ENCODE measurements around the gene GXYLT1. TPM values are rescaled to one million over a fixed set of nuclear protein-coding genes. Genes with fewer than 3 reads are reported as not detected.

Gene GXYLT1
- total RNA-seq, 6 experiments from 2014 or later, result 11.2 to 14.1 (median 13.2) TPM

- Mint-ChIP-seq H3K4me3 (peak overlapping the region; percentile 39), H3K27ac (peak overlapping the region; percentile 48; the same call in 1 of the 2 replicates)
- no peak for TF ChIP-seq CTCF (IDR thresholded peaks at IDR 0.05)
Measured at GRCh38 chr12:42090899-42091298, 53.8 kb downstream of the GXYLT1 start.

GRCh38 chr12:42086031-42086430 lies 58.6 kb downstream of the GXYLT1 start:
- peaks cover 1% of the 10 kb centered on the region; the same call in 1 of the 2 replicates for H3K27me3 Mint-ChIP-seq (ENCODE audit: insufficient read depth)
- no peak overlapping the region for H3K27ac Mint-ChIP-seq
- H3K4me1 Mint-ChIP-seq (ENCODE audit: low read depth), result peaks cover 43% of the 10 kb centered on the region
- H3K36me3 Mint-ChIP-seq (ENCODE audit: low read depth), result peaks cover 22% of the 10 kb centered on the region
- no peak for TF ChIP-seq CTCF (IDR thresholded peaks at IDR 0.05)
- peak; percentile 21 for DNase-seq
- H3K9me3 Mint-ChIP-seq, result no peaks in the 10 kb centered on the region
- no peak overlapping the region for H3K4me3 Mint-ChIP-seq

More at GRCh38 chr12:42090899-42091298, 53.8 kb downstream of the GXYLT1 start:
- Mint-ChIP-seq H3K27me3 (ENCODE audit: insufficient read depth) (no peaks in the 10 kb centered on the region; the same call in 1 of the 2 replicates), H3K36me3 (ENCODE audit: low read depth) (peaks cover 11% of the 10 kb centered on the region), H3K4me1 (ENCODE audit: low read depth) (peaks cover 58% of the 10 kb centered on the region), H3K9me3 (no peaks in the 10 kb centered on the region)
- DNase-seq, result peak; percentile 57

- Mint-ChIP-seq H3K27ac (no peak overlapping the region), H3K4me3 (no peak overlapping the region), H3K27me3 (ENCODE audit: insufficient read depth) (peaks cover 1% of the 10 kb centered on the region; the same call in 1 of the 2 replicates), H3K36me3 (ENCODE audit: low read depth) (peaks cover 22% of the 10 kb centered on the region), H3K4me1 (ENCODE audit: low read depth) (peaks cover 39% of the 10 kb centered on the region), H3K9me3 (no peaks in the 10 kb centered on the region)
- DNase-seq, result no peak
- TF ChIP-seq CTCF (IDR thresholded peaks at IDR 0.05), result no peak
Measured at GRCh38 chr12:42085594-42085993, 59.1 kb downstream of the GXYLT1 start.

GRCh38 chr12:42084522-42084921 lies 60.2 kb downstream of the GXYLT1 start:
- Mint-ChIP-seq H3K27ac (peak overlapping the region; percentile 51), H3K27me3 (ENCODE audit: insufficient read depth) (peaks cover 1% of the 10 kb centered on the region; the same call in 1 of the 2 replicates), H3K36me3 (ENCODE audit: low read depth) (peaks cover 15% of the 10 kb centered on the region), H3K4me3 (no peak overlapping the region), H3K4me1 (ENCODE audit: low read depth) (peaks cover 28% of the 10 kb centered on the region), H3K9me3 (no peaks in the 10 kb centered on the region)
- no peak for TF ChIP-seq CTCF (IDR thresholded peaks at IDR 0.05)
- peak; percentile 18 for DNase-seq

GRCh38 chr12:42076976-42077375 lies 67.7 kb downstream of the GXYLT1 start:
- no peaks in the 10 kb centered on the region for H3K4me1 Mint-ChIP-seq (ENCODE audit: low read depth)
- H3K36me3 Mint-ChIP-seq (ENCODE audit: low read depth), result no peaks in the 10 kb centered on the region
- no peaks in the 10 kb centered on the region for H3K9me3 Mint-ChIP-seq

More at GRCh38 chr12:42076976-42077375, 67.7 kb downstream of the GXYLT1 start:
- no peak for TF ChIP-seq CTCF (IDR thresholded peaks at IDR 0.05)
- H3K4me3 Mint-ChIP-seq, result no peak overlapping the region
- no peak overlapping the region for H3K27ac Mint-ChIP-seq
- peaks cover 3% of the 10 kb centered on the region for H3K27me3 Mint-ChIP-seq (ENCODE audit: insufficient read depth)
- DNase-seq, result no peak
